SK-N-MC (cell line): ENCODE data around the gene KIF1A.

Experiments
- EZH2 ChIP-seq: fragments of 200-600 bp; sonication (generic); IDR thresholded peaks from one replicate; pipeline ENCODE4 v1.6.1; 2017; ENCODE audit warnings: antibody characterized with exemption
- FOXP2 ChIP-seq: optimal IDR thresholded peaks from 2 replicates; pipeline ENCODE3; 2011; ENCODE audit warnings: mild to moderate bottlenecking, moderate library complexity; ENCODE audit not compliant: insufficient read depth; ENCODE audit errors: extremely low read length, control extremely low read depth
- POLR2AphosphoS5 ChIP-seq: IDR thresholded peaks from 2 replicates; pipeline ENCODE4 v1.6.1; 2012; ENCODE audit warnings: mild to moderate bottlenecking, low read depth, low read length, borderline replicate concordance

GRCh38 chr2:240790370-240791220, 29.4 kb downstream of the KIF1A start:
- TF ChIP-seq EZH2 (no peak), POLR2AphosphoS5 (no peak), FOXP2 (no peak)
